Cardiac fibroblast (primary cell): ENCODE data around the gene CATSPERD.
A peak's percentile ranks its signal among the peaks of the same experiment; 100 is the strongest.

Experiments used
- DNase-seq, 2 donors: peaks; one replicate each; pipeline versions ENCODE4 v3.0.0 to v3.0.0-alpha.2; 2010; ENCODE audit warnings: low read depth in 2 of 2
- H3K4me3 ChIP-seq, 2 donors: replicated peaks in 1 of 2; 1 replicate in 1 of 2; 2 replicates in 1 of 2; pipeline ENCODE4 v1.5.1; 2011; ENCODE audit warnings: low read depth in 2 of 2, low read length in 2 of 2, mild to moderate bottlenecking in 2 of 2, moderate library complexity in 1 of 2
- TF ChIP-seq, protein P1 (sequence below): IDR thresholded peaks from one replicate; pipeline ENCODE4 v1.5.1; 2011; ENCODE audit warnings: low read depth, mild to moderate bottlenecking, low read length, inconsistent platforms

The CATSPERD gene

DNA sequence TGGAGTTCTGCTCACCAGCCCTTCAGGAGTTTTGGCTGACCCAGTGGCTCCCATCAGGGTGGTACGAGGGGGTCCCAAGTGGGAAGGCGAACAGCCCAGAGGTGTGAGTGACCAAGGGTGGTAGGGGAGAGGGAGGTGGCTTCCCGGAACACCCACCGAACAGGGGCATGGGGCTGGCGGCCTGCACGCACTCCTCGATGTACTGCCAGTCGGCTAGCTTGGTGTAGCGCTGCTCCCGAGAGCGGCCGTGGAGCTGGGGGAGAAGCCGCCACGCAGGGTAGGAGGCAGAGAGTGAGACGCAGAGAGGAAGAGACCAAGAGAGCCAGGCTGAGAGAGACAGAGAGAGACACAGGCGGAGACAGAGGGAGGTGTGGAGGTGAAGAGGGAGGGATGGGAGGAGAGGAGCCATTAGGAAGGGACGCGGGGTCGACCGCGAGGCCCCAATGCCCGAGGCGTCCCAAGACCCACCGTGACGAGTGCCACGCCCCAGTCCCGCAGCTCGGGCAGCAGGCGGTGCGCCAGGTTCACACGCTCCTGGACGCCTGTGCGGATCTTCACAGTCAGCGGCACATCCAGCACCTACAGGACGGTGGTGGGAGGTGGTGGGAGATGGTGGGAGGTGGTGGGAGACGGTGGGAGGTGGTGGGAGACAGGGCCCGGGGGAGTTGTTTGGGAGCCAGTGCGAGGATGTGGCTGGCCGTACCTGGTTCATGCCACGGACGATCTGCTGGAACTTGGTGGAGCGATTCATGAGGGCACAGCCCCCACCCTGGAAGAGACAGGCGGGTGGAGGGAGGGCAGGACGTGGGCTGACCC lies 66.4 kb downstream of the CATSPERD start:
- DNase-seq = no peak
- TF ChIP-seq, protein P1, sequence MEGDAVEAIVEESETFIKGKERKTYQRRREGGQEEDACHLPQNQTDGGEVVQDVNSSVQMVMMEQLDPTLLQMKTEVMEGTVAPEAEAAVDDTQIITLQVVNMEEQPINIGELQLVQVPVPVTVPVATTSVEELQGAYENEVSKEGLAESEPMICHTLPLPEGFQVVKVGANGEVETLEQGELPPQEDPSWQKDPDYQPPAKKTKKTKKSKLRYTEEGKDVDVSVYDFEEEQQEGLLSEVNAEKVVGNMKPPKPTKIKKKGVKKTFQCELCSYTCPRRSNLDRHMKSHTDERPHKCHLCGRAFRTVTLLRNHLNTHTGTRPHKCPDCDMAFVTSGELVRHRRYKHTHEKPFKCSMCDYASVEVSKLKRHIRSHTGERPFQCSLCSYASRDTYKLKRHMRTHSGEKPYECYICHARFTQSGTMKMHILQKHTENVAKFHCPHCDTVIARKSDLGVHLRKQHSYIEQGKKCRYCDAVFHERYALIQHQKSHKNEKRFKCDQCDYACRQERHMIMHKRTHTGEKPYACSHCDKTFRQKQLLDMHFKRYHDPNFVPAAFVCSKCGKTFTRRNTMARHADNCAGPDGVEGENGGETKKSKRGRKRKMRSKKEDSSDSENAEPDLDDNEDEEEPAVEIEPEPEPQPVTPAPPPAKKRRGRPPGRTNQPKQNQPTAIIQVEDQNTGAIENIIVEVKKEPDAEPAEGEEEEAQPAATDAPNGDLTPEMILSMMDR = no peak
- H3K4me3 ChIP-seq = no peak overlapping the region

DNA sequence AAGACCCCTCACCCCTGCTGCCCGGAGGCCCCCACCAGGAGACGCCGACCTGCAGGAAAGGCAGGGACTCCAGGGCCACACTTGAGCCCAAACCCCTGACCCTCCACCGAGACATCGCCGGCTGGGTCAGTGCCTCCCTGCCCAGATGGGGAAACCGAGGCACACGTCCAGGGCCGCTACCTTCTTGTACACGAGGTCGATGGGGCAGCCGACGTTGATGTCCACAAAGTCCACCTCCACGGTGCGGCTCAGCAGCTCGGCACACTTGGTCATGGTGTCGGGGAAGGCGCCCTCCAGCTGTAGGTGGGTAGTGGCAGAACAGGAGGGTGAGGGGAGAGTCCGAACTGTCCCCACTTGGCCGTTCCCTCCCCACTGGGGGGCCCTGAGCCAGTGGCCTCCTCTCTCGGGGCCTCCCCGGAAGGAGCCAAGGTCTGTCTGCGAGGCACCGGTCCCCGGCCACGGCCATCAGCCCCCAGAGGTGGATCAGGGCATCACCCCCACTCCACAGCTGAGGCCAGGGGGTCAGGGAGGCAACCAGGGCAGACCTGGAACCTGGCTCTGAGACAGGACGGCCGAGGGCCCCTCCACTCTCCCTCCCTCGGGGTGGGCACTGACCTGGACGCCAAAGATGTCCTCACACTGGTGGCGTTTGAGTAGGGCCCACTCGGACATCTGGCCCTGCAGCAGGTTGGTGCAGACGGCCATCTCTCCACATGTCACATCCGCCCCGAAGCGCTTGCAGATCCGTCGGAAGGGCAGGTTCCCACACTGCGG lies 67.2 kb downstream of the CATSPERD start:
- TF ChIP-seq, protein P1 = no peak
- no peak overlapping the region for H3K4me3 ChIP-seq
- DNase-seq = no peak

DNA sequence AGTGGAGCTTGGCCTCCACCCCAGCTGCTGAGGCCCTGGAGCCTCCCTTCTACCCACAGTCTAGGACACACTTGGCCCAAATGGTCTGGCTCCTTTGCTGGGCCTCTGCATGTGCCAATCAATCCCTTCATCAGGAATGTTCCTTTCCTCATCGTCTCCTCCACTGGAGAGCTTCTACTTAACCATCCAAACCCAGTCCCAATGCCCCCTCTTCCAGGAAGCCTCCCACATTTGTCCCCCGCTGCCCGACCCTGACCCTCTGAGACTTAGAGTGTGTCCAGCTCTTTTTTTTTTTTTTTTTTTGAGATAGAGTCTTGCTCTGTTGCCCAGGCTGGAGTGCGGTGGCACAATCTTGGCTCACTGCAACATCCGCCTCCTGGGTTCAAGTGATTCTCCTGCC lies 68.0 kb downstream of the CATSPERD start:
- no peak for DNase-seq
- TF ChIP-seq, protein P1 = no peak
- no peak overlapping the region for H3K4me3 ChIP-seq

DNA sequence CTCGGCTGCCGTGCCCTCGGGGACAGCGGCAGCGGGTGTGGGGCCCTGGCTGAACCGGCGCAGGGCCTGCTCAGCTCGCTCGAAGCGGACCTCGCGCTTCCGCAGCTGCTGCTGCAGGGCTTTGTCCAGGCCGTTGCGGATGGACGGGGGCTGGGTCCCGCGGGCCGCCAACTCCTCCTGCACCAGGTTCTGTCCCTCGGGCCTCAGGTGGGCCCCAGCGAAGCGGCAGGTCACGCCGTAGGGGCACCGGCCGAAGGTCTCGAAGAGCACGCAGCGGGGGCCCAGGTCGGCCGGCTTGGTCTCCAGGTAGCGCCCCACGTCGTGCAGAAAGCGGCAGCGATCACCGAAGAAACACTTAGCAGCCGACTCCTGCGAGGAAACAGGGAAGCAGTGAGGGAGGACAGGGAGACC lies 68.9 kb downstream of the CATSPERD start:
- TF ChIP-seq, protein P1 = no peak
- DNase-seq = no peak
- H3K4me3 ChIP-seq = no peak overlapping the region

DNA sequence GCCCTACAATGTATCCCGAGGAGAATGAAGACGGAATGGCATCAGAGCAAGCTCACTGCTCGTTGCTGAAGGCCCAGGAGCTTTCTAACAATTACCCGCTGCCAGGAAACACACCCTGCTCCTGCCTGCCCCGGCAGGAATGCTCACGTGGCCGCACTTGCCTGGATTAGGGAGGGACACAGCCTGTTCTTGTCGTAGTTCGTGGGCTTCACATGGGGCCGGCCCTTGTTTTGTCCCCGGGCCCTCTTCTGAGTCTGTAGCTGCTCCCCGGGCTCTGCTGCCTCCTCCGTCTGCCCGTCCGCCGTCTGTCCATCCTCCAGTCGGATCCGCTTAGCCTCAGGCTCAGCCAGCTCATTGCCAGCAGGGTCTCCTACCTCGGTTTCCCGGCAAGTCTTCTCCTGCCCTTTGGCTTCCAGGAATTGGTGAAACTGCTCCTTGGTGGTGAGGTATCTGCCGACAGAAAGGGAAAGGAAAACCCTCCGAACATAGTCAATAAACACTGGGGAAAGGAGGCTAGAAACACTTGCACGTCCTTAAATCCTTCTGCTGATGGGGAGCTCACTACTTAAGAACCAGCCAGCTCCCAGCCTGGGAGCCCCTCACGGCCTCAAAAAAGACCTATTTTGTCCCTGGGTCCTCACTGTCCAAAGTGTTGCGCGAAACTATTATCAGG lies 69.6 kb downstream of the CATSPERD start:
- DNase-seq = no peak
- H3K4me3 ChIP-seq = peak overlapping the region; percentile 99
- TF ChIP-seq, protein P1 = no peak

DNA sequence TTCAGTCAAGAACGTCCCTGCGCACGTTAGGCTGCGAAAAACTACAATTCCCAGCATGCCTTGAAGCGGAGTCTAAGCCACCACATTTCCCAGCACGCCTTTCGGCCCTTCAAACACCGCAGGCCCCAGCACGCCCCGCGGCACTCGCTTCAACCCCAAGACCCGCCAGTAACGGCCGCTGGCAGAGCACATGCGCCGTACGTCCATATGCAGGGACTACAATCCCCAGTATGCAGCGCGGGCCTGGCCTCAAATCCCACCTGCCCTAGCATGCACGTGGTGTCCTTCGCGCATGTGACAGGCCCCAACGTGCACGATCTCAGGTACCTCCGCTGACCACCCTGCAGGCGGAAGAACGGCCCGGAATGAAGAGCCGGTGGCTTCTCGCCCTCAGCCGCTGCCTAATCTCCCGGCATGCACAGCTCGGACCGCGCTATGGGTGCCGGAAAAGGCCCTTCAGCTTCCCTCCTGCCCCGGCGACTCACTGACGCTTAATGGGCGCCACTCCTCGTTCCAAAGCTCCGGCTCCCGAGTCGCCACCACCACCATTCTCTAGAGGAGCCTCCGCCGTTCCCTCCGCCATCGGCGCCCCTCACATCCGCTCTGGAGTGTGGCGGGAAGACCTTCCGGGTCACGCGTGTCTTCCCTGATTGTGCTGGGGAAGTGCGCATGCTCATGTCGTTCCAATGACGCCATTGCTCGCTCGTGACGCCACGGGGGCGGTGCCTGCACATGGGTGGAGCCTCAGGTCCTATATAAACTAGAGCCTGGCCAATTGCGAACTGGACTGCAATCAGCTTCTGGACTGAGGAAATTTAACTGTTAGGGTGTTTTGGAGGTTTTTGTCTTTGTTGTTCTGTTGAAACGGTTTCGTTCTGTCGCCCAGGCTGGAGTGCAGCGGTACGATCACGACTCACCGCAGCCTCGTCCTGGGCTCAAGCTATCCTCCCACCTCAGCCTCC lies 70.4 kb downstream of the CATSPERD start, which contains the start of gene DUS3L:
Gene DUS3L (minus strand): TSS at position 605 of the 962 bp plus-strand sequence. CDS start 22 bp downstream, at position 583.
- peak; percentile 99 for DNase-seq
- peak within 1 kb of the TSS; percentile 99 for H3K4me3 ChIP-seq
- TF ChIP-seq, protein P1 = no peak
